ENCODE data around the gene CLECL1.
A peak's percentile ranks its signal among the peaks of the same experiment; 100 is the strongest.
"Not testable (repeated sequence)": the region's sequence is repeated elsewhere in the genome, so short reads cannot be mapped to it uniquely, and the experiment has no call there.

CLECL1 gene

GRCh38 chr12:9751204-9752144 lies 18.6 kb upstream of the CLECL1 start:
- no peak for DNase-seq (ENCODE audit: low spot score)

GRCh38 chr12:9750276-9751203 lies 17.6 kb upstream of the CLECL1 start:
- peak; percentile 86 for DNase-seq (ENCODE audit: low spot score)

GRCh38 chr12:9749640-9750039 lies 16.7 kb upstream of the CLECL1 start:
- DNase-seq (ENCODE audit: low spot score), result no peak

- no peak for DNase-seq (ENCODE audit: low spot score)
Measured at GRCh38 chr12:9745199-9745598, 12.3 kb upstream of the CLECL1 start.

GRCh38 chr12:9742661-9743060 lies 9.8 kb upstream of the CLECL1 start:
- peak; percentile 51 for DNase-seq (ENCODE audit: low spot score)

- DNase-seq (ENCODE audit: low spot score), result peak; percentile 89
Measured at GRCh38 chr12:9741726-9742125, 8.8 kb upstream of the CLECL1 start.

GRCh38 chr12:9740106-9740750 lies 7.3 kb upstream of the CLECL1 start:
- peak; percentile 39 for DNase-seq (ENCODE audit: low spot score)

- not testable (repeated sequence) for DNase-seq (ENCODE audit: low spot score)
Measured at GRCh38 chr12:9739404-9740105, 6.7 kb upstream of the CLECL1 start.

GRCh38 chr12:9738905-9739304 lies 6.0 kb upstream of the CLECL1 start:
- DNase-seq (ENCODE audit: low spot score), result not testable (repeated sequence)

- no peak for DNase-seq (ENCODE audit: low spot score)
Measured at GRCh38 chr12:9736936-9737705, 4.2 kb upstream of the CLECL1 start.

GRCh38 chr12:9735601-9736000 lies 2.7 kb upstream of the CLECL1 start:
- DNase-seq (ENCODE audit: low spot score), result no peak

GRCh38 chr12:9731797-9732196 lies 1.1 kb downstream of the CLECL1 start:
- no peak for DNase-seq (ENCODE audit: low spot score)

GRCh38 chr12:9731393-9731792 lies 1.5 kb downstream of the CLECL1 start:
- DNase-seq (ENCODE audit: low spot score), result no peak

- no peak for DNase-seq (ENCODE audit: low spot score)
Measured at GRCh38 chr12:9730591-9730990, 2.3 kb downstream of the CLECL1 start.

GRCh38 chr12:9730011-9730410 lies 2.9 kb downstream of the CLECL1 start:
- DNase-seq (ENCODE audit: low spot score), result no peak

- DNase-seq (ENCODE audit: low spot score), result no peak
Measured at GRCh38 chr12:9729082-9729481, 3.8 kb downstream of the CLECL1 start.

GRCh38 chr12:9727813-9728212 lies 5.1 kb downstream of the CLECL1 start:
- no peak for DNase-seq (ENCODE audit: low spot score)

GRCh38 chr12:9725213-9725870 lies 7.6 kb downstream of the CLECL1 start:
- no peak for DNase-seq (ENCODE audit: low spot score)

- no peak for DNase-seq (ENCODE audit: low spot score)
Measured at GRCh38 chr12:9724023-9724422, 8.9 kb downstream of the CLECL1 start.

- DNase-seq (ENCODE audit: low spot score), result no peak
Measured at GRCh38 chr12:9721394-9722092, 11.4 kb downstream of the CLECL1 start.

All from CD4-positive, alpha-beta T cell treated with Interleukin-2 at 100 ng/mL for 4 hours (primary cell).